ENCODE data around the gene GZMB.

- TF ChIP-seq CTCF (IDR thresholded peaks at IDR 0.05; ENCODE audit: borderline replicate concordance, extremely low read depth, low read length, poor library complexity, severe bottlenecking) (no peak), EZH2 (IDR thresholded peaks at IDR 0.05; ENCODE audit: borderline replicate concordance, low read depth, low read length, severe bottlenecking) (no peak)
These were observed 3.7 kb downstream of the GZMB start for GRCh38 chr14:24630087-24630871.
